Measurements from ENCODE around the gene CCDC187. TPM values are rescaled to one million over a fixed set of nuclear protein-coding genes. Genes with fewer than 3 reads are reported as not detected.

Gene CCDC187
- total and polyA plus RNA-seq, 2 experiments from 2014 or later, result 0.13 to 1.3 TPM

- Histone ChIP-seq H3K9me3 (ENCODE audit: low read depth) (no peaks in the 10 kb centered on the region), H3K36me3 (no peaks in the 10 kb centered on the region), H3K4me1 (ENCODE audit: low read depth) (no peaks in the 10 kb centered on the region), H3K27me3 (no peaks in the 10 kb centered on the region), H3K4me3 (no peak overlapping the region), H3K27ac (no peak overlapping the region)
- DNase-seq (ENCODE audit: low read depth in 1 of 2, low spot score in 1 of 2), result no peak
- no peak for TF ChIP-seq CTCF (IDR thresholded peaks at IDR 0.05; ENCODE audit: low read depth, low read length)
These were observed 25.7 kb downstream of the CCDC187 start for GRCh38 chr9:136278221-136278620.

- H3K27ac ChIP-seq, result no peak overlapping the region
- no peak for DNase-seq (ENCODE audit: low read depth in 1 of 2, low spot score in 1 of 2)
- H3K27me3 ChIP-seq, result no peaks in the 10 kb centered on the region
- H3K4me1 ChIP-seq (ENCODE audit: low read depth), result no peaks in the 10 kb centered on the region
- no peak overlapping the region for H3K4me3 ChIP-seq
- H3K36me3 ChIP-seq, result no peaks in the 10 kb centered on the region
- H3K9me3 ChIP-seq (ENCODE audit: low read depth), result no peaks in the 10 kb centered on the region
- TF ChIP-seq CTCF (IDR thresholded peaks at IDR 0.05; ENCODE audit: low read depth, low read length), result no peak
These were observed 26.1 kb downstream of the CCDC187 start for GRCh38 chr9:136277746-136278145.

- Histone ChIP-seq H3K4me3 (no peak overlapping the region), H3K4me1 (ENCODE audit: low read depth) (no peaks in the 10 kb centered on the region), H3K27me3 (no peaks in the 10 kb centered on the region), H3K27ac (no peak overlapping the region), H3K9me3 (ENCODE audit: low read depth) (no peaks in the 10 kb centered on the region), H3K36me3 (no peaks in the 10 kb centered on the region)
- DNase-seq (ENCODE audit: low read depth in 1 of 2, low spot score in 1 of 2), result no peak
- no peak for TF ChIP-seq CTCF (IDR thresholded peaks at IDR 0.05; ENCODE audit: low read depth, low read length)
These were observed 27.2 kb downstream of the CCDC187 start for GRCh38 chr9:136276716-136277115.

GRCh38 chr9:136275655-136276429 lies 28.1 kb downstream of the CCDC187 start:
- no peak for TF ChIP-seq CTCF (IDR thresholded peaks at IDR 0.05; ENCODE audit: low read depth, low read length)
- no peak overlapping the region for H3K27ac ChIP-seq
- H3K27me3 ChIP-seq, result no peaks in the 10 kb centered on the region
- no peaks in the 10 kb centered on the region for H3K9me3 ChIP-seq (ENCODE audit: low read depth)
- no peaks in the 10 kb centered on the region for H3K4me1 ChIP-seq (ENCODE audit: low read depth)
- H3K4me3 ChIP-seq, result no peak overlapping the region
- peak in 1 of 2 donors; percentile 50 for DNase-seq (ENCODE audit: low read depth in 1 of 2, low spot score in 1 of 2)
- H3K36me3 ChIP-seq, result no peaks in the 10 kb centered on the region

GRCh38 chr9:136274786-136275654 lies 28.9 kb downstream of the CCDC187 start:
- no peak for TF ChIP-seq CTCF (IDR thresholded peaks at IDR 0.05; ENCODE audit: low read depth, low read length)
- Histone ChIP-seq H3K27me3 (no peaks in the 10 kb centered on the region), H3K9me3 (ENCODE audit: low read depth) (no peaks in the 10 kb centered on the region)

More at GRCh38 chr9:136274786-136275654, 28.9 kb downstream of the CCDC187 start:
- H3K4me1 ChIP-seq (ENCODE audit: low read depth), result no peaks in the 10 kb centered on the region
- no peak overlapping the region for H3K4me3 ChIP-seq
- DNase-seq (ENCODE audit: low read depth in 1 of 2, low spot score in 1 of 2), result no peak
- no peaks in the 10 kb centered on the region for H3K36me3 ChIP-seq
- no peak overlapping the region for H3K27ac ChIP-seq

All from cardiac muscle cell (in vitro differentiated cells and primary cell).